ENCODE data around the gene FBXL2.

FBXL2 gene

GRCh38 chr3:33277193-33277882 lies at the start of gene FBXL2:
Gene FBXL2, plus strand, starts transcription at chr3:33277442. Its CDS starts 71 bp downstream, at chr3:33277513.
- peak; percentile 72 for DNase-seq (ENCODE audit: low read depth, low spot score)

GRCh38 chr3:33229066-33229465 lies 48.2 kb upstream of the FBXL2 start:
- no peak for DNase-seq (ENCODE audit: low read depth, low spot score)

- DNase-seq (ENCODE audit: low read depth, low spot score) = no peak
Observed at GRCh38 chr3:33229947-33230346, 47.3 kb upstream of the FBXL2 start.

GRCh38 chr3:33231756-33232465 lies 45.3 kb upstream of the FBXL2 start:
- no peak for DNase-seq (ENCODE audit: low read depth, low spot score)

- no peak for DNase-seq (ENCODE audit: low read depth, low spot score)
Observed at GRCh38 chr3:33233884-33234283, 43.4 kb upstream of the FBXL2 start.

- no peak for DNase-seq (ENCODE audit: low read depth, low spot score)
Observed at GRCh38 chr3:33236005-33236404, 41.2 kb upstream of the FBXL2 start.

- DNase-seq (ENCODE audit: low read depth, low spot score) = no peak
Observed at GRCh38 chr3:33237439-33237838, 39.8 kb upstream of the FBXL2 start.

GRCh38 chr3:33238923-33239322 lies 38.3 kb upstream of the FBXL2 start:
- DNase-seq (ENCODE audit: low read depth, low spot score) = no peak

GRCh38 chr3:33240261-33240660 lies 37.0 kb upstream of the FBXL2 start:
- DNase-seq (ENCODE audit: low read depth, low spot score) = no peak

GRCh38 chr3:33246786-33247185 lies 30.5 kb upstream of the FBXL2 start:
- DNase-seq (ENCODE audit: low read depth, low spot score) = no peak

- DNase-seq (ENCODE audit: low read depth, low spot score) = no peak
Observed at GRCh38 chr3:33250712-33251111, 26.5 kb upstream of the FBXL2 start.

- no peak for DNase-seq (ENCODE audit: low read depth, low spot score)
Observed at GRCh38 chr3:33256249-33256648, 21.0 kb upstream of the FBXL2 start.

- DNase-seq (ENCODE audit: low read depth, low spot score) = no peak
Observed at GRCh38 chr3:33260104-33260503, 17.1 kb upstream of the FBXL2 start.

- DNase-seq (ENCODE audit: low read depth, low spot score) = no peak
Observed at GRCh38 chr3:33269385-33269784, 7.9 kb upstream of the FBXL2 start.

GRCh38 chr3:33271324-33271723 lies 5.9 kb upstream of the FBXL2 start:
- DNase-seq (ENCODE audit: low read depth, low spot score) = no peak

- no peak for DNase-seq (ENCODE audit: low read depth, low spot score)
Observed at GRCh38 chr3:33273628-33274027, 3.6 kb upstream of the FBXL2 start.

GRCh38 chr3:33278163-33278562 lies 921 bp downstream of the FBXL2 start:
- DNase-seq (ENCODE audit: low read depth, low spot score) = no peak

GRCh38 chr3:33287672-33288282 lies 10.5 kb downstream of the FBXL2 start:
- no peak for DNase-seq (ENCODE audit: low read depth, low spot score)

GRCh38 chr3:33299395-33300081 lies 22.3 kb downstream of the FBXL2 start:
- DNase-seq (ENCODE audit: low read depth, low spot score) = no peak

- DNase-seq (ENCODE audit: low read depth, low spot score) = no peak
Observed at GRCh38 chr3:33312361-33312760, 35.1 kb downstream of the FBXL2 start.

GRCh38 chr3:33313331-33313730 lies 36.1 kb downstream of the FBXL2 start:
- no peak for DNase-seq (ENCODE audit: low read depth, low spot score)

- no peak for DNase-seq (ENCODE audit: low read depth, low spot score)
Observed at GRCh38 chr3:33314993-33315392, 37.8 kb downstream of the FBXL2 start.

Data from iPS DF 19.7 (cell line).